Panc1 (cell line): ENCODE results near the gene C11orf16. TPM values are rescaled to one million over a fixed set of nuclear protein-coding genes. Genes with fewer than 3 reads are reported as not detected.

Experiments
- ATAC-seq: fragments of 200-7000 bp; cut with Tn5 transposase; 2 replicates; pipeline ENCODE4 v1.9.1; 2020; ENCODE audit warnings: mild to moderate bottlenecking, moderate library complexity
- BruUV-seq: library from RNA; stranded (reverse); fragments of 400-500 nt; replicated peaks from 2 replicates; lab custom pipeline; 2021; lab: Mats Ljungman, UMichigan
- CTCF ChIA-PET: fragments of 300-600 bp; sonication (Branson Sonifier 250); formaldehyde crosslinking; loops from one replicate; lab custom pipeline; 2022; ENCODE audit warnings: antibody characterized with exemption; lab: Charles Lee
- POLR2A ChIA-PET: fragments of 300-600 bp; sonication (Branson Sonifier 250); formaldehyde crosslinking; loops from one replicate; lab custom pipeline; 2022; ENCODE audit warnings: antibody characterized with exemption; lab: Charles Lee
- DNase-seq: peaks from one replicate; pipeline ENCODE4 v3.0.0-alpha.2; 2010; ENCODE audit warnings: low read depth, low spot score
- H3K27ac ChIP-seq: 2 replicates; pipeline ENCODE4 v1.5.1; 2011; ENCODE audit warnings: mild to moderate bottlenecking, low read length, inconsistent platforms
- H3K27me3 ChIP-seq: fragments of 200-500 bp; sonication (Bioruptor generic); 2 replicates; pipeline ENCODE4 v1.6.0; 2014; ENCODE audit warnings: low read length, inconsistent platforms; ENCODE audit not compliant: control insufficient read depth, insufficient read depth
- H3K36me3 ChIP-seq: fragments of 200-500 bp; sonication (Bioruptor generic); 2 replicates; pipeline ENCODE4 v1.5.1; 2014; ENCODE audit warnings: inconsistent platforms, mild to moderate bottlenecking, low read length, moderate library complexity; ENCODE audit not compliant: control insufficient read depth, insufficient read depth
- H3K4me1 ChIP-seq: 2 replicates; pipeline ENCODE4 v1.5.1; 2011; ENCODE audit warnings: inconsistent platforms, mild to moderate bottlenecking, low read length, moderate library complexity; ENCODE audit not compliant: control insufficient read depth, insufficient read depth
- H3K4me3 ChIP-seq, 2 experiments: 2 replicates each; pipeline ENCODE4 v1.5.1; 2011 to 2012; ENCODE audit warnings: low read depth in 2 of 2, low read length in 2 of 2, mild to moderate bottlenecking in 2 of 2, inconsistent platforms in 1 of 2, moderate library complexity in 1 of 2
- H3K9me3 ChIP-seq: fragments of 200-500 bp; sonication (Bioruptor generic); 2 replicates; pipeline ENCODE4 v1.5.1; 2014; ENCODE audit warnings: low read depth, mild to moderate bottlenecking, inconsistent platforms, low read length, moderate library complexity; ENCODE audit not compliant: control insufficient read depth, insufficient read depth
- CTCF ChIP-seq: fragments of 450-650 bp; IDR thresholded peaks from 2 replicates; pipeline ENCODE4 v1.5.1; 2017; ENCODE audit warnings: mild to moderate bottlenecking
- POLR2AphosphoS5 ChIP-seq: IDR thresholded peaks from 2 replicates; pipeline ENCODE4 v1.6.1; 2012; ENCODE audit warnings: mild to moderate bottlenecking, low read depth, low read length, moderate library complexity
- REST ChIP-seq, 2 experiments: IDR thresholded peaks; 2 replicates each; pipeline ENCODE4 v1.6.1; 2011 to 2012; ENCODE audit warnings: low read depth in 2 of 2, control low read depth in 1 of 2, low read length in 1 of 2, mild to moderate bottlenecking in 1 of 2, moderate library complexity in 1 of 2; ENCODE audit not compliant: insufficient read depth in 1 of 2
- SIN3A ChIP-seq: IDR thresholded peaks from 2 replicates; pipeline ENCODE4 v1.6.1; 2012; ENCODE audit warnings: low read depth, mild to moderate bottlenecking, low read length, moderate library complexity, borderline replicate concordance; ENCODE audit not compliant: insufficient read depth
- TCF7L2 ChIP-seq: IDR thresholded peaks from 2 replicates; pipeline ENCODE4 v1.6.1; 2011; ENCODE audit warnings: mild to moderate bottlenecking, low read depth, low read length, inconsistent platforms
- in situ Hi-C: cut with HindIII; loops from 2 replicates; pipeline ENCODE4 v1.10.0; 2016; ENCODE audit warnings: low sequenced_read_pairs, low pct_unique_long_range_greater_than_20kb
- intact Hi-C: fragments of 100-400 bp; cut with micrococcal nuclease; formaldehyde crosslinking; loops from one replicate; pipeline ENCODE4 v1.10.0; 2022; ENCODE audit not compliant: unreplicated experiment
- total RNA-seq: library from RNA; stranded (reverse); gene quantifications from one replicate; pipeline ENCODE4 v1.2.1, GENCODE V29; 2021; ENCODE audit not compliant: unreplicated experiment

The C11orf16 gene
- total RNA-seq, 1 experiment from 2014 or later, result 0.15 TPM

DNA sequence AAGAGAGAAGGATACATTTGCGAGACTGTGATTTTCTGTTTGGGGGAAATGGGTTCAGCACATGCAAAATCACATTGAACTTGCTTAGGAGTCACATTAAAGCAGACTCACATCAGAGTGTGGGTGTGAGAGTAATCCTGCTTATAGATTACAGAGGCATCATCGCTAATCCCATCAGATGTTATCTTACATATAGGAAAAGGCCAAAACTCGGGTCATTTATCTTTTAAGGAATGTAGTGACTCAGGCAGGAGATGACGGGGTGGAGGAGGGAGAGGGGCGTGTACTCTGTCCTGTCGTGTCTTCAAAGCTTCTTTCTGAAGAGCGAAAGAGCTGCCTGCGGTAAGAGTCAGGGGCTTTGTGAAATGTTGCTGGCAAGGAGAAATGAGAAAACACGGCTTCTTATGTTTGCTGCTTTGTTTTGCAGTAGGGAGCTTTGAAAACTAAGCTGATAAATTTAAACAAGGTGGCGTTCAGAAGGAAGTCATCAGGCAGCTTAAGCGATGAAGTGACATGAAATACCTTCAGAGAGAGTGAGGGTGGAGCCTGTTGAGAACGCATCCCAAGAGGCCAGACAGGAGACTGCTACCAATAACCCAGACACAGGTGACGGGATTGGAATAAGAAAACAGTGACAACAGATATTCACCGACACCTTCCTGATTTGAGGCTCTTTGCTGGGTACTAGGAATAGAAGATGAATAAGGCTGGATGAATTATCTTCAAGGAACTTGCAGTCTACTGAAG is 2.2 kb upstream of the C11orf16 start:
- Histone ChIP-seq H3K4me1 (no peaks in the 10 kb centered on the region; the same call in 1 of the 2 replicates), H3K9me3 (no peaks in the 10 kb centered on the region), H3K36me3 (no peaks in the 10 kb centered on the region), H3K27ac (no peak overlapping the region), H3K27me3 (no peaks in the 10 kb centered on the region), H3K4me3 (no peak overlapping the region)
- CTCF ChIA-PET, result interaction anchor here (0.9 to 1.2 kb wide), 2 partner anchors 21 to 25 kb away, joined by 3 read pairs; no protein-coding TSS in a partner anchor
- intact Hi-C loops (no loop called here), in situ Hi-C loops (no loop called here)
- DNase-seq, result no peak
- BruUV-seq, result no TSS peak
- no peak for ATAC-seq
- POLR2A ChIA-PET, result no interaction called here
- TF ChIP-seq TCF7L2, result no peak
- no peak for TF ChIP-seq CTCF
- TF ChIP-seq REST (IDR thresholded peaks at IDR 0.05; ENCODE audit: insufficient read depth in 1 of 2, low read depth in 2 of 2, low read length in 1 of 2), result no peak
- TF ChIP-seq SIN3A, result no peak
- no peak for TF ChIP-seq POLR2AphosphoS5

DNA sequence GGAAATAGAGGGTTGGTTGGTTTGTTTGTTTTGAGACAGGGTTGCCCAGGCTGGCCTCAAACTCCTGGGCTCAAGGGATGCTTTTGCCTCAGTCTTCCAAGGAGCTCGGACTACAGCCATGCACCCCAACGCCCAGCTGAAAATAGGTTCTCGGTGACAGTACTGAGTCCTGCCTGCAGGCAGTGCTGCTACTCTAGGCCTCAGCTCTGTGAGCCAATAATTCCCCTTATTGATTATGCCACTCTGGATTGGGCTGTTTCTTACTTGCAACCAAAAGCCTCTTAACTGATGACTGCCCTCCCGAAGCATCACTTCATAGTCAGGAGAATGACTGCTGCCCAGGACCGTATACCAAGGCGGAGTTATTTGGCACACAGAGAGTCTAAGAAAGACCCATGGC is 1.2 kb upstream of the C11orf16 start:
- BruUV-seq, result no TSS peak
- in situ Hi-C loops, result no loop called here
- intact Hi-C loops, result no loop called here
- H3K9me3 ChIP-seq, result no peaks in the 10 kb centered on the region
- no peak overlapping the region for H3K27ac ChIP-seq
- H3K4me1 ChIP-seq, result no peaks in the 10 kb centered on the region; the same call in 1 of the 2 replicates
- DNase-seq (no peak), ATAC-seq (no peak)
- POLR2A ChIA-PET, result no interaction called here
- no peak for TF ChIP-seq CTCF
- no peak for TF ChIP-seq SIN3A
- no peak for TF ChIP-seq TCF7L2
- no peak for TF ChIP-seq POLR2AphosphoS5
- TF ChIP-seq REST (IDR thresholded peaks at IDR 0.05; ENCODE audit: insufficient read depth in 1 of 2, low read depth in 2 of 2, low read length in 1 of 2), result no peak
- no peaks in the 10 kb centered on the region for H3K27me3 ChIP-seq
- no peak overlapping the region for H3K4me3 ChIP-seq
- CTCF ChIA-PET, result interaction anchor here (1.2 kb wide), 1 partner anchor 20 kb away, joined by 3 read pairs; no protein-coding TSS in a partner anchor
- H3K36me3 ChIP-seq, result no peaks in the 10 kb centered on the region
